HL-60/S4 treated with retinoic acid at 250 ng/mL for 4 days and 3 days (cell line): Measurements from ENCODE around the gene SYT11.
"Not testable (repeated sequence)": the region's sequence is repeated elsewhere in the genome, so short reads cannot be mapped to it uniquely, and the experiment has no call there.

Source experiments
- in situ Hi-C: fragments of 300-500 bp; cut with MboI; formaldehyde crosslinking; loops from 2 replicates; pipeline ENCODE4 v1.7.0; 2022; ENCODE audit warnings: low sequenced_read_pairs

Gene SYT11

DNA sequence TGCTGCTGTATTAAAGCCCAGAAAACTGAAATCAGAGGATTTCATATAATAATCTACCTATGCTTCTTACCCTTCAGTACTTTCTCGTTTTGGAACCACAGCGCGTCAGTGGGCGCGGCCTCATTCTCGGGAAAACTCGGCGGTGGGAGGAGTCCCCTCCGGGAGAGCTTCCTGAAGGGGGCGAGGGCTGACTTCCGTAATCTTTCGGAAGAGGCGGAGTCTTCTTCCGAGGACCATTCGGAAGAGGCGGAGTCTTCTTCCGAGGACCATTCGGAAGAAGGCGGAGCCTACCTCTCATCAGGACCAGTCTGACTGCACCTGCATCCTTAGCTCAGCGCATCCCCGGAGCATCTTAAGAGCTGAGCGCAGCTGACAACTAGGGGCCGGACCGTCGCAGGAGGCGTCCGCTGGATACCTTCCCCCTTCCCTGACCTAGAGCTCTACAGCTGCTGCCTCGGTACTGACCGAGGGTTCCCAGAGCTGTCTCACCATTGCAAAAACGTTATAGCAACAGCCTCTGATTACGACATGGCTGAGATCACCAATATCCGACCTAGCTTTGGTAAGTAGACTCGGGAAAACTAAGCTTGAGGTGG, at the start of gene SYT11:
Gene SYT11 (plus strand): TSS at position 334 of the 596 bp plus-strand sequence. CDS start 195 bp downstream, at position 529.
- in situ Hi-C loops = no loop called here

- in situ Hi-C loops = no loop called here
Observed at GRCh38 chr1:155812878-155813277, 46.5 kb upstream of the SYT11 start.

DNA sequence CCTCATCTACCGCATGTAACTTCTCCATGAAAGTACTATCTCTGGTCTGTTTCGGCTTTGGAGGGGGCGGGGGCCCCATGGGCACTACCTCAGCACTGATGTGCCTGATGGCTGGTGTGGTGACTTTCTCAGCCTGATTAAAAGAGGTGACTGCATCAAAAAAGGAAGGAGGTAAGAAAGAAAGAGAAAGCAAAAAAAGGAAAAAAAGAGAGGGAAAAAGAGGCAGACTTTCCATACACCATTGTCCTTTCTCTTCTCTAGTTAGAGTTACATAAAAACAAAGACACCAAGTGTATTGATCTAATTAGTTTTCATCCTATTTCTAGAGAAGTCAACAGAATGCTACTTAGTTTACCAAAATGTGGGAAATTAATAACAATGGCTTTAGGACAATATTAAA, 45.7 kb upstream of the SYT11 start:
- in situ Hi-C loops = no loop called here

DNA sequence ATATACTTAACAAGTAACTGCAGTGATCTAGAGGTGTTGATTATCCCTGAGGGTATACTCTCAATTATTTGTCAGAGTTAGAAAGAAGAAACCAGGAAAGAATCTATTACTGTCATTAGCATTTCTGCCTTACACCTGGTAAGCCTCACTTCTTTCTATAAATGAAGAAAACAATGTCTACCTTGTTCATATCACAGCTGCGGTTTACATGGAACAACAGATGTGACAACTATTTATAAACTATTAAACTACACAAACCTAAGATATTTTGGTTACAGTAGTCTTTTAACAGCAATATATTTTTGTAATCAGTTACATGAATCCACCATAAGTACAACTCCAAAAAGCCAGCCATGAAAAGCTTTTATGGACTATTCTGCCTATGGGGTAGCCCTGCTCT, 43.0 kb upstream of the SYT11 start:
- in situ Hi-C loops = no loop called here

DNA sequence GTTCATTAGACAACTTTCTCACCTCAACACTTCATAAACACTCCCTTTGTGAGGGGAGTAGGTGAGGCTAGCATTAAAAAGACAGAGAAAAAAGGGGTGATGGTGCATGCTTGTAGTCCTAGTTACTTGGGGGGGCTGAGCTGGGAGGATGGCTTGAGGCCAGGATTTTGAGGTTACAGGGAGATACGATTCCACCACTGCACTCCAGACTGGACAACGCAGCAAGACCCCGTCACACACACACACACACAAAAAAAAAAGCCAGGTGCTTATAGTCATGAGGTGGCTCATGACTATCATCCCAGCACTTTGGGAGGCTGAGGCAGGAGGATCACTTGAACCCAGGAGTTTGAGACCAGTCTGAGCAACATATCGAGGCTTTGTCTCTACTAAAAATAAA, 31.9 kb upstream of the SYT11 start:
- in situ Hi-C loops = no loop called here

DNA sequence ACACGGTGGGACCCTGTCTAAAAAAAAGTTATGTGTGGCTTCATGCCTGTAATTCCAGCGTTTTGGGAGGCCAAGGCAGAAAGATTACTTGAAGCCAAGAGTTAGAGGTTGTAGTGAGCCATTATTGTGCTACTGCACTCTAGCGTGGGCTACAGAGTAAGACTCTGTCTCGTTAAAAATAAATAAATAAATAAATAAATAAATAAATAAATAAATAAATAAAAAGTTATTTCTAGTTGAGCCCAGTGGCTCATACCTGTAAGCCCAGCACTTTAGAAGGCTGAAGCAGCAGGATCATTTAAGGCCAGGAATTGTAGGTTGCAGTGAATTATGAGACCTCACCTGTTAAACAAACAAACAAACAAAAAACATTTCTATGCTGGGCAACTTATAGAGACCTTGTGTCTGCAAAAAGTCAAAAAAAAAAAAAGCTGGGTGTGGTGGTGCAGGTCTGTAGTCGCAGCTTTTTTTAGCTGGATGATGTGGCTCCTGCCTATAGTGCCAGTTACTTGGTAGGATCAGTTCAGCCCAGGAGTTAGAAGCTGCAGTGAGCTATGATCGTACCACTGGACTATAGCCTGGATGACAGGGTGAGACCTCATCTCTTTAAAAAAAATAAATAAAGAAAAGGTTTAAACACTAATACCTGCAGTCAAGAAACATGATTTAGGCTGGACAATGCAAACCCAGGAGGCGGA, 27.9 kb upstream of the SYT11 start:
- in situ Hi-C loops = no loop called here

DNA sequence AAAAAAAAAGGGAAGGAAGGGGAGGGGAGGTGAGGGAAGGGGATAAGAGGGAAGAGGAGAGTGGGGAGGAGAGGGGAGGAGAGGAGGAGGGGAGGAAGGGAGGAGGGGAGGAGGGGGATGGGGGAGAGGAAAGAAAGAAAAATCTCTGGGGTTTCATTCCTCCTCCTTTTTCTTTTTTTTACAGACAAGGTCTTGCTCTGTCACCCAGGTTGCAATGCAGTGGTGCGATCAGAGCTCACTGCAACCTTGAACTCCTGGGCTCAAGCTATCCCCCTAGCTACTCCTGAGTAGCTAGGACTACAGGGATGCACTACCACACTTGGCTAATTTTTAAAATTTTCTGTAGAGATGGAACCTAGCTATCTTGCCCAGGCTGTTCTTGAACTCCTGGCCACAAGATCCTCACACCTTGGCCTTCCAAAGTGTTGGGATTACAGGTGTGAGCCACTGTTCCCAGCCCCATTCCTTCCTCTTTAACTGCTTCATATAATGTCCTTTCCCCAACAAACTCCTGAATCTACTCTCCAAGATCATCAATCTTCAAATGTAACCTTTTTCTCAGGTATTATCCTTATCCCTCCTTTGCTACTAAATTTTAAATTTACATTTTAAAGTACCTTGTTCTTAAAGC, 25.6 kb upstream of the SYT11 start:
- in situ Hi-C loops = no loop called here

- in situ Hi-C loops = no loop called here
Observed at GRCh38 chr1:155834296-155834926, 25.0 kb upstream of the SYT11 start.

DNA sequence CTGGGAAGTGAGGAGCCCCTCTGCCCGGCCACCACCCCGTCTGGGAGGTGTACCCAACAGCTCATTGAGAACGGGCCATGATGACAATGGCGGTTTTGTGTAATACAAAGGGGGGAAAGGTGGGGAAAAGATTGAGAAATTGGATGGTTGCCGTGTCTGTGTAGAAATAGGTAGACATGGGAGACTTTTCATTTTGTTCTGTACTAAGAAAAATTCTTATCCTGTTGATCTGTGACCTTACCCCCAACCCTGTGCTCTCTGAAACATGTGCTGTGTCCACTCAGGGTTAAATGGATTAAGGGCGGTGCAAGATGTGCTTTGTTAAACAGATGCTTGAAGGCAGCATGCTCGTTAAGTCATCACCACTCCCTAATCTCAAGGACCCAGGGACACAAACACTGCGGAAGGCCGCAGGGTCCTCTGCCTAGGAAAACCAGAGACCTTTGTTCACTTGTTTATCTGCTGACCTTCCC, 24.4 kb upstream of the SYT11 start:
- in situ Hi-C loops = not testable (repeated sequence)

DNA sequence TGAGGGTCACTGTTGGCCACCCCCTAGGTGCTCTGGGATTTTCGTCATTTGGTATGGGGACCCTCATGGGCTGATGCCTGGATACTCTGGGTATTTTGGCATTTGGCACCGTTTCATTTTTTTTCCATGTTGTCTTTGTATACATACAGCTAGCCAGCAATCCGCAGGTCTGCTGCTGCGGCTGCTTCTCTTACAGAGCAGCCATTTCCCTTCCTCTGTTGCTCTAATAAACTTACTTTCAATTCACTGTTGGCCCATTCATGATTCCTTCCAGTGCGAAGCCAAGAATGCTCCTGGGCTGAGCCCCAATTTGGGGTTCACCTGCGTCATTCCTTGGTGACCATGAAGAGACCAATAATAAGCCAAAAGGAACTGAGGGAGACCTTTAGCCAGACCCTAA, 23.8 kb upstream of the SYT11 start:
- in situ Hi-C loops = no loop called here

DNA sequence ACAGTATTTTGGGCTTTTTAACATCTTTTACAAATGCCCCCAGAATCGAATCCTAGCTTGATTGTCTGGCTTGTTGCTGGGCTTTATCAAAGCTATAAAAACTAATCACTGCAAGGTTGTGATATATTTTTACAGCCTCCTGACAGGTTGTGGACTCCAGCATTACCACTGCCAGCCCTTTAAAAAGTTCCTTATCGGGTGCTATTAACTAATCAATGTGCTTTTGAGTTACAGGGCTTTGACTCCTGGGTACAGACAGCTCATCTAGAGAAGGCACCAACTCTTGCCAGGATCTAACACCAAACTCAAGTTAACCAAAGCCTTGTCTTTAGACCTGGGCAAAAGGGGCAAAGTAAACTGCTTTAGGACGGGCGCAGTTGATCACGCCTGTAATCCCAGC, 19.0 kb upstream of the SYT11 start:
- in situ Hi-C loops = no loop called here

GRCh38 chr1:155844860-155845421, 14.4 kb upstream of the SYT11 start:
- in situ Hi-C loops = no loop called here

DNA sequence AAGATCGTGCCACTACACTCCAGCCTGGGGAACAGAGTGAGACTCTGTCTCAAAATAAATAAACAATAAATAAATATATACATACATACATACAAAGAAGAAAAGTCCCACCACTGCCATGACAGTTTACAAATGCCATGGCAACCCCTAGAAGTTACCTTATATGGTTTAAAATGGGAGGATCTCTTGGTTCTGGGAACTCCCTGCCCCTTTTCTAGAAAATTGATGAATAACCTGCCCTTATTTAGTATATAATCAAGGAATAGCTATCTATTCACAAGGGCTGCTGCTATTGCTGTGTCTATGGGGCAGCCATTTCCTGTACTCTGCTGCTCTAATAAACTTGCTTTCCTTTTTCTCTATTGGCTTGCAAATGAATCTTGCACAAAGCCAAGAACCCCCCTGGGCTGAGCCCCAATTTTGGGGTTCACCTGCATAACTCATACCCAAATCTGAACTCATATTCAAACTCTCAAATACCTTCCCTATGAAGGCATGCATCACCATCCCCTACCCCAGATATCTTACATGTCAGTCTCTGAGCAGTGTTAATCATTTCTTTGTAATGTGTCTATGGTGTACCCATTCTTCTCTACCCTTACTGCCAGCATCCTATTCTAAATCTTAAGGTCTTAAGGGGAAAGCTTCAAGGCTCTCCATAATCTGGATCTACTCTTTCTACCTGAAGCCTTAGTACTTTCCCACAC, 11.4 kb upstream of the SYT11 start:
- in situ Hi-C loops = no loop called here

GRCh38 chr1:155850345-155850744, 9.0 kb upstream of the SYT11 start:
- in situ Hi-C loops = no loop called here

DNA sequence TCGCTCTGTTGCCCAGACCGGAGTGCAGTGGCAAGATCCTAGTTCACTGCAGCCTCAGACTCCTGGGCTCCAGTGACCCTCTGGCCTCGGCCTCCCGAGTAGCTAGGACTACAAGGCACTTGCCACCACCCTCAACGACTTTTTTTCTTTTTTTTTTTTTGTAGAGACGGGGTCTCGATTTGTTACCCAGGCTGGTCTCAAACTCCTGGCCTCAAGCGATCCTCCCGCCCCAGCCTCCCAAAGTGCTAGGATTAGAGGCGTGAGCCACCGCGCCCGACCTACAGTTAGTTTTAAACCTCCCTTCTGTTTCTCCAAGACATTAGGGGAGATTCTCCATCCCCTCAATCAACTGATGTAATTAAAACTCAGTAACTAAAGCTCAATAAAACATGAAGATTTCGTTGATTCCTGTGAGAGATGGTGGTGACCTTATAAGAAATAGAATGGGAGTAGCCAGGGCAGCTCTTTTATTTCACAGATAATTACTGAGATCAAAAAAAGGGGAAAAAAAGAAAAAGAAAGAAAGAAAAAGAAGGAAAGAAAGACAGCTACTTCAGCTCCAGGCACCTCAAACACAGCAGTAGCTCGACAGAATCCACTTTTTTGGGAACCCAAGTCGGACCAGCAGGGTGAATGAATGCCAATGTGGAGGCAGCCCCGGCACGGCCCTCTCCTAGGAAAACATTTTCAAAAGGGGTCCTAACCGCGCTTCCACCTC, 3.0 kb upstream of the SYT11 start:
- in situ Hi-C loops = no loop called here

GRCh38 chr1:155856975-155857930, 2.1 kb upstream of the SYT11 start, which contains the start of gene GON4L:
GON4L (minus strand) TSS chr1:155857214; CDS start chr1:155853780, 3,434 bp downstream.
- in situ Hi-C loops = no loop called here

DNA sequence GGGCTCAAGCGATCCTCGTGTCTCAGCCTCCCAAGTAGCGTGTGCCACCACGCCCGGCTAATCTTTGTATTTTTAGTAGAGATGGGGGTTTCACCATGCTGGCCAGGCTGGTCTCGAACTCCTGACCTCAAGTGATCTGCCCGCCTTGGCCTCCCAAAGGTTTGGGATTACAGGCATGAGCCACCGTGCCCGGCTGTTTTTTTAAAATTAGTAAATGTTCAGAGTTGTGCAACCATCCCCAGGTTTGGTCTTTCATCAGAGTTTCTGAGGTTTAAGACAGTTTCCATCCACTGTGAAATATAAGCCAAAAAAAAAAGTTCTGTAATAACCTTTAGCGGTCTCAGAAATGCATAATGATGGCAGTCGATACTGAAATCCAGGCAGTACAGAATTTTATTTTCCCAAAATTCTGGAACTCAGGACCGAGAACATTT, 550 bp upstream of the SYT11 start:
- in situ Hi-C loops = no loop called here

GRCh38 chr1:155859881-155860871, 809 bp downstream of the SYT11 start:
- in situ Hi-C loops = no loop called here
